GM12878 (cell line): ENCODE data around the gene SOS1.

Experiments used
- CBX5 ChIP-seq: sonication (generic); IDR thresholded peaks from 2 replicates; pipeline ENCODE4 v1.6.1; 2016; ENCODE audit warnings: low read depth, moderate library complexity, mild to moderate bottlenecking, inconsistent platforms
- CTCF ChIP-seq, 3 experiments: IDR thresholded peaks in 2 of 3; conservative IDR thresholded peaks in 1 of 3; 2 replicates each; pipeline ENCODE4 v1.5.1; 2011; ENCODE audit warnings: low read depth in 3 of 3, low read length in 3 of 3, mild to moderate bottlenecking in 3 of 3, control low read depth in 2 of 3, moderate library complexity in 2 of 3, inconsistent platforms in 1 of 3, mixed read lengths in 1 of 3; ENCODE audit not compliant: control insufficient read depth in 2 of 3, insufficient read depth in 1 of 3; ENCODE audit errors: extremely low read depth in 1 of 3
- EP300 ChIP-seq, 2 experiments: fragments of 150-350 bp in 1 of 2; IDR thresholded peaks; 2 replicates each; pipeline ENCODE4 v1.6.1; 2011 to 2012; ENCODE audit warnings: low read depth in 2 of 2, low read length in 2 of 2, borderline replicate concordance in 1 of 2, improper control_type of control experiment in 1 of 2, inconsistent platforms in 1 of 2; ENCODE audit not compliant: control insufficient read depth in 1 of 2
- FOXK2 ChIP-seq: fragments of 450-650 bp; IDR thresholded peaks from 2 replicates; pipeline ENCODE4 v1.6.1; 2017; ENCODE audit warnings: mild to moderate bottlenecking, moderate library complexity
- GABPA ChIP-seq: IDR thresholded peaks from 2 replicates; pipeline ENCODE4 v1.6.1; 2014; ENCODE audit warnings: antibody characterized with exemption, low read depth, mild to moderate bottlenecking, inconsistent platforms
- HSF1 ChIP-seq: fragments of 150-350 bp; IDR thresholded peaks from 2 replicates; pipeline ENCODE4 v1.6.1; 2014; ENCODE audit warnings: mild to moderate bottlenecking, low read depth, low read length
- KDM1A ChIP-seq: fragments of 200-600 bp; sonication (generic); IDR thresholded peaks from 2 replicates; pipeline ENCODE4 v1.6.1; 2016; ENCODE audit warnings: borderline replicate concordance
- NFIC ChIP-seq: IDR thresholded peaks from 2 replicates; pipeline ENCODE4 v1.6.1; 2012; ENCODE audit warnings: low read depth, mild to moderate bottlenecking, inconsistent platforms, low read length, moderate library complexity
- YY1 ChIP-seq: IDR thresholded peaks from 2 replicates; pipeline ENCODE4 v1.6.1; 2011; ENCODE audit warnings: low read depth, mild to moderate bottlenecking, low read length
- ZNF274 ChIP-seq: IDR thresholded peaks from one replicate; pipeline ENCODE4 v1.8.0; 2011; ENCODE audit not compliant: insufficient read length, insufficient read depth
- TF ChIP-seq, protein P1 (sequence below): fragments of 450-650 bp; IDR thresholded peaks from 2 replicates; pipeline ENCODE4 v1.6.1; 2016; ENCODE audit warnings: mild to moderate bottlenecking
- TF ChIP-seq, protein P2 (sequence below): fragments of 450-650 bp; IDR thresholded peaks from 2 replicates; pipeline ENCODE4 v1.6.1; 2016; ENCODE audit warnings: mild to moderate bottlenecking, moderate library complexity, borderline replicate concordance
- TF ChIP-seq, protein P3 (sequence below): IDR thresholded peaks from 2 replicates; pipeline ENCODE4 v1.6.1; 2012; ENCODE audit warnings: low read length, inconsistent platforms
- TF ChIP-seq, protein P4 (sequence below): fragments of 450-650 bp; IDR thresholded peaks from 2 replicates; pipeline ENCODE4 v1.6.1; 2016; ENCODE audit warnings: mild to moderate bottlenecking

GRCh38 chr2:39114771-39115170 is 6.1 kb downstream of the SOS1 start:
- no peak for TF ChIP-seq ZNF274
- TF ChIP-seq HSF1 = no peak
- no peak for TF ChIP-seq CTCF (IDR thresholded peaks at IDR 0.05 in 2 of 3, conservative IDR thresholded peaks at IDR 0.05 in 1 of 3; ENCODE audit: control insufficient read depth in 2 of 3, extremely low read depth in 1 of 3, insufficient read depth in 1 of 3, low read depth in 3 of 3, low read length in 3 of 3)
- no peak for TF ChIP-seq YY1
- TF ChIP-seq NFIC = no peak
- TF ChIP-seq, protein P1, sequence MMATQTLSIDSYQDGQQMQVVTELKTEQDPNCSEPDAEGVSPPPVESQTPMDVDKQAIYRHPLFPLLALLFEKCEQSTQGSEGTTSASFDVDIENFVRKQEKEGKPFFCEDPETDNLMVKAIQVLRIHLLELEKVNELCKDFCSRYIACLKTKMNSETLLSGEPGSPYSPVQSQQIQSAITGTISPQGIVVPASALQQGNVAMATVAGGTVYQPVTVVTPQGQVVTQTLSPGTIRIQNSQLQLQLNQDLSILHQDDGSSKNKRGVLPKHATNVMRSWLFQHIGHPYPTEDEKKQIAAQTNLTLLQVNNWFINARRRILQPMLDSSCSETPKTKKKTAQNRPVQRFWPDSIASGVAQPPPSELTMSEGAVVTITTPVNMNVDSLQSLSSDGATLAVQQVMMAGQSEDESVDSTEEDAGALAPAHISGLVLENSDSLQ = no peak
- TF ChIP-seq CBX5 = no peak
- no peak for TF ChIP-seq GABPA
- TF ChIP-seq, protein P2, sequence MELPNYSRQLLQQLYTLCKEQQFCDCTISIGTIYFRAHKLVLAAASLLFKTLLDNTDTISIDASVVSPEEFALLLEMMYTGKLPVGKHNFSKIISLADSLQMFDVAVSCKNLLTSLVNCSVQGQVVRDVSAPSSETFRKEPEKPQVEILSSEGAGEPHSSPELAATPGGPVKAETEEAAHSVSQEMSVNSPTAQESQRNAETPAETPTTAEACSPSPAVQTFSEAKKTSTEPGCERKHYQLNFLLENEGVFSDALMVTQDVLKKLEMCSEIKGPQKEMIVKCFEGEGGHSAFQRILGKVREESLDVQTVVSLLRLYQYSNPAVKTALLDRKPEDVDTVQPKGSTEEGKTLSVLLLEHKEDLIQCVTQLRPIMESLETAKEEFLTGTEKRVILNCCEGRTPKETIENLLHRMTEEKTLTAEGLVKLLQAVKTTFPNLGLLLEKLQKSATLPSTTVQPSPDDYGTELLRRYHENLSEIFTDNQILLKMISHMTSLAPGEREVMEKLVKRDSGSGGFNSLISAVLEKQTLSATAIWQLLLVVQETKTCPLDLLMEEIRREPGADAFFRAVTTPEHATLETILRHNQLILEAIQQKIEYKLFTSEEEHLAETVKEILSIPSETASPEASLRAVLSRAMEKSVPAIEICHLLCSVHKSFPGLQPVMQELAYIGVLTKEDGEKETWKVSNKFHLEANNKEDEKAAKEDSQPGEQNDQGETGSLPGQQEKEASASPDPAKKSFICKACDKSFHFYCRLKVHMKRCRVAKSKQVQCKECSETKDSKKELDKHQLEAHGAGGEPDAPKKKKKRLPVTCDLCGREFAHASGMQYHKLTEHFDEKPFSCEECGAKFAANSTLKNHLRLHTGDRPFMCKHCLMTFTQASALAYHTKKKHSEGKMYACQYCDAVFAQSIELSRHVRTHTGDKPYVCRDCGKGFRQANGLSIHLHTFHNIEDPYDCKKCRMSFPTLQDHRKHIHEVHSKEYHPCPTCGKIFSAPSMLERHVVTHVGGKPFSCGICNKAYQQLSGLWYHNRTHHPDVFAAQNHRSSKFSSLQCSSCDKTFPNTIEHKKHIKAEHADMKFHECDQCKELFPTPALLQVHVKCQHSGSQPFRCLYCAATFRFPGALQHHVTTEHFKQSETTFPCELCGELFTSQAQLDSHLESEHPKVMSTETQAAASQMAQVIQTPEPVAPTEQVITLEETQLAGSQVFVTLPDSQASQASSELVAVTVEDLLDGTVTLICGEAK = no peak
- no peak for TF ChIP-seq FOXK2
- no peak for TF ChIP-seq EP300 (IDR thresholded peaks at IDR 0.05; ENCODE audit: borderline replicate concordance in 1 of 2, control insufficient read depth in 1 of 2, low read depth in 2 of 2, low read length in 2 of 2)
- TF ChIP-seq, protein P3, sequence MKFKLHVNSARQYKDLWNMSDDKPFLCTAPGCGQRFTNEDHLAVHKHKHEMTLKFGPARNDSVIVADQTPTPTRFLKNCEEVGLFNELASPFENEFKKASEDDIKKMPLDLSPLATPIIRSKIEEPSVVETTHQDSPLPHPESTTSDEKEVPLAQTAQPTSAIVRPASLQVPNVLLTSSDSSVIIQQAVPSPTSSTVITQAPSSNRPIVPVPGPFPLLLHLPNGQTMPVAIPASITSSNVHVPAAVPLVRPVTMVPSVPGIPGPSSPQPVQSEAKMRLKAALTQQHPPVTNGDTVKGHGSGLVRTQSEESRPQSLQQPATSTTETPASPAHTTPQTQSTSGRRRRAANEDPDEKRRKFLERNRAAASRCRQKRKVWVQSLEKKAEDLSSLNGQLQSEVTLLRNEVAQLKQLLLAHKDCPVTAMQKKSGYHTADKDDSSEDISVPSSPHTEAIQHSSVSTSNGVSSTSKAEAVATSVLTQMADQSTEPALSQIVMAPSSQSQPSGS = no peak
- no peak for TF ChIP-seq KDM1A
- TF ChIP-seq, protein P4, sequence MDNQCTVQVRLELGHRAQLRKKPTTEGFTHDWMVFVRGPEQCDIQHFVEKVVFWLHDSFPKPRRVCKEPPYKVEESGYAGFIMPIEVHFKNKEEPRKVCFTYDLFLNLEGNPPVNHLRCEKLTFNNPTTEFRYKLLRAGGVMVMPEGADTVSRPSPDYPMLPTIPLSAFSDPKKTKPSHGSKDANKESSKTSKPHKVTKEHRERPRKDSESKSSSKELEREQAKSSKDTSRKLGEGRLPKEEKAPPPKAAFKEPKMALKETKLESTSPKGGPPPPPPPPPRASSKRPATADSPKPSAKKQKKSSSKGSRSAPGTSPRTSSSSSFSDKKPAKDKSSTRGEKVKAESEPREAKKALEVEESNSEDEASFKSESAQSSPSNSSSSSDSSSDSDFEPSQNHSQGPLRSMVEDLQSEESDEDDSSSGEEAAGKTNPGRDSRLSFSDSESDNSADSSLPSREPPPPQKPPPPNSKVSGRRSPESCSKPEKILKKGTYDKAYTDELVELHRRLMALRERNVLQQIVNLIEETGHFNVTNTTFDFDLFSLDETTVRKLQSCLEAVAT = no peak
